ENCODE measurements around the gene MYO3B. TPM values are rescaled to one million over a fixed set of nuclear protein-coding genes. Genes with fewer than 3 reads are reported as not detected.

Gene MYO3B
- total and polyA plus RNA-seq, 12 donors: 0.04 to 0.11 (median 0.06) TPM; not detected in 8

DNA sequence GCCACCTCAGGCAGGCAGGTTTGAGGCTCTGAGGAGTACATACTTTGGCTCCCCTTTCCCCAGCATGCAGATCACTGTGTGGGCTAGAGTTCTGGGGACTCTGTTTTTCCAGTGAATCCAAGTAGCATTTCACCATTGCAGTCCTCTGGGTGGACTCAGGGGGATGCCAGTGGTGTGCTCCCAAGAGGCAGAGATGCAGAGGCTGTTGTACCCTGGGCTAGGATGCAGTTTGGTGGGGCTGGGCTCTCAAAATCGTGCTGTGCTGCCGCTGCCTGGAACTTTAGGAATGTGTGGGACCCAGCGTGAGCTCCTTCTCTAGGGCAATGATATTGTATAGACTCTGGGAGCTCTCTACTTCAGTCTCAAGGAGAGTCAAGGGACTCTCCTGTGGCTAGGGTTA lies 104.9 kb downstream of the MYO3B start:
- H3K27me3 ChIP-seq: no peaks in the 10 kb centered on the region
- intact Hi-C loops (cut with DNase I): no loop called here
- 20 to 53% (median 52%) methylated on average over 2 to 3 of the region's 3 CpGs for WGBS, 4 donors
- H3K27ac ChIP-seq: no peak overlapping the region
- DNase-seq: no peak
- no peaks in the 10 kb centered on the region for H3K36me3 ChIP-seq (replicated peaks in 1 of 2)
- H3K4me3 ChIP-seq: no peak overlapping the region
- no peaks in the 10 kb centered on the region for H3K4me1 ChIP-seq (replicated peaks in 1 of 2)
- peaks cover 0 to 7% (median 0%) of the 10 kb centered on the region in 3 donors for H3K9me3 ChIP-seq (replicated peaks in 1 of 3)
- TF ChIP-seq, protein P1, sequence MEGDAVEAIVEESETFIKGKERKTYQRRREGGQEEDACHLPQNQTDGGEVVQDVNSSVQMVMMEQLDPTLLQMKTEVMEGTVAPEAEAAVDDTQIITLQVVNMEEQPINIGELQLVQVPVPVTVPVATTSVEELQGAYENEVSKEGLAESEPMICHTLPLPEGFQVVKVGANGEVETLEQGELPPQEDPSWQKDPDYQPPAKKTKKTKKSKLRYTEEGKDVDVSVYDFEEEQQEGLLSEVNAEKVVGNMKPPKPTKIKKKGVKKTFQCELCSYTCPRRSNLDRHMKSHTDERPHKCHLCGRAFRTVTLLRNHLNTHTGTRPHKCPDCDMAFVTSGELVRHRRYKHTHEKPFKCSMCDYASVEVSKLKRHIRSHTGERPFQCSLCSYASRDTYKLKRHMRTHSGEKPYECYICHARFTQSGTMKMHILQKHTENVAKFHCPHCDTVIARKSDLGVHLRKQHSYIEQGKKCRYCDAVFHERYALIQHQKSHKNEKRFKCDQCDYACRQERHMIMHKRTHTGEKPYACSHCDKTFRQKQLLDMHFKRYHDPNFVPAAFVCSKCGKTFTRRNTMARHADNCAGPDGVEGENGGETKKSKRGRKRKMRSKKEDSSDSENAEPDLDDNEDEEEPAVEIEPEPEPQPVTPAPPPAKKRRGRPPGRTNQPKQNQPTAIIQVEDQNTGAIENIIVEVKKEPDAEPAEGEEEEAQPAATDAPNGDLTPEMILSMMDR (IDR thresholded peaks at IDR 0.05): no peak
- no peak for TF ChIP-seq POLR2A (IDR thresholded peaks at IDR 0.05)

DNA sequence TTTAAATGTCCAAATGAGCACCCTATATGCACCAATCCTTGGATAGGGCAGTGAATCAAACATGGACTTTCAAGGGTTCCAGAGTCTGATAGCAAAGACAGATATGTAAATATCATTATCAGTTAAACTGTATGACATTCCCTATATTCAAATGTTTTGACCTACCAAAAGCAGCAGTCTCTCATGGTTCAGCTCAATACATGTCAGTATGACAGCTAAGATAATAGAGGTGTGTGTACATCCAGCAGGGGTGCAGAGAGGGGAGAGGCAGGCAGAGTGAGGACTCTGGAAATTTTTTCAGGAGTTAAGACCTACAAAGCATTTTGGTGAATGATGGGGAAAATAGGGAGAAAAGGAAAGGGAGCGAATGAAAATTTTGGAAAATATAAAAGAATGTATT lies 106.3 kb downstream of the MYO3B start:
- Histone ChIP-seq H3K4me1 (replicated peaks in 1 of 2) (no peaks in the 10 kb centered on the region), H3K27me3 (no peaks in the 10 kb centered on the region), H3K27ac (no peak overlapping the region), H3K9me3 (replicated peaks in 1 of 3) (peaks cover 0 to 7% (median 0%) of the 10 kb centered on the region in 3 donors), H3K36me3 (replicated peaks in 1 of 2) (no peaks in the 10 kb centered on the region), H3K4me3 (no peak overlapping the region)
- intact Hi-C loops (cut with DNase I): no loop called here
- TF ChIP-seq, protein P1 (IDR thresholded peaks at IDR 0.05): no peak
- TF ChIP-seq POLR2A (IDR thresholded peaks at IDR 0.05): no peak
- no peak for DNase-seq
- 93 to 97% (median 96%) methylated on average over 1 of the region's 1 CpG for WGBS, 4 donors

DNA sequence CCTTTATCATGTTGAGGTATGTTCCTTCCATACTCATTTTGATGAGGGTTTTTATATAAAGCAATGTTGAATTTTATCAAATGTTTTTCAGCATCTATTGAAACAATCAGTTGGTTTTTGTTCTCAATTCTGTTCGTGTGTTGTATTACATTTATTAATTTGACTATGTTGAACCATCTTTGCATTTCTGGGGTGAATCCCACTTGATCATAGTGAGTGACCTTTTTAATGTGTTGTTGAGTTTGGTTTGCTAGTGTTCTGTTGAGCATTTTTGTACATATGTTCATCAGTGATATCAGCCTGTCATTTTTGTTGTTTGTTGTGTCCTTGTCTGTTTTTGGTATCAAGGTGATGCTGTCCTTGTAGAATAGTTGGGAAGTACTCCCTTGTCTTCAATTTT lies 110.9 kb downstream of the MYO3B start:
- Histone ChIP-seq H3K27ac (no peak overlapping the region), H3K36me3 (replicated peaks in 1 of 2) (no peaks in the 10 kb centered on the region), H3K27me3 (no peaks in the 10 kb centered on the region), H3K9me3 (replicated peaks in 1 of 3) (peaks cover 0 to 20% (median 9%) of the 10 kb centered on the region in 3 donors), H3K4me3 (no peak overlapping the region), H3K4me1 (replicated peaks in 1 of 2) (no peaks in the 10 kb centered on the region)
- DNase-seq: no peak
- WGBS, 4 donors: 59 to 72% (median 65%) methylated on average over 1 of the region's 1 CpG
- intact Hi-C loops (cut with DNase I): no loop called here
- TF ChIP-seq POLR2A (IDR thresholded peaks at IDR 0.05): no peak
- TF ChIP-seq, protein P1 (IDR thresholded peaks at IDR 0.05): no peak

DNA sequence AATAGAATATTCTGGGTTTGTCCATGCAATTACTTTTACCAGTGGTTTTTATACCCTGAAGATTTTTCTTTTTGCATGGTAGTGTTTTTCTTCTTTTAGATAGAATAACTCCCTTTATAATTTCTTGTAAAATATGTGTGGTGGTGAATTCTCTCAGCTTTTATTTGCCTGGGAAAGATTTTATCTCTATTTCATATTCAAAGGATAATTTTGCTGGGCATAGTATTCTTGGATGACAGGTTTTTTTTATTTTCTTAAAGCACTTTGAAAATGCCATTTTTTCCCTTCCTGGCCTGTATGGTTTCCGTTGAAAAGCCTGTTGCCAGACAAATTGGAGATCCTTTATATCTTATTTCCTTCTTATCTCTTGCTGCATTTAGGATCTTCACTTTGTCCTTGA lies 113.5 kb downstream of the MYO3B start:
- H3K4me1 ChIP-seq (replicated peaks in 1 of 2): no peaks in the 10 kb centered on the region
- peaks cover 0 to 19% (median 9%) of the 10 kb centered on the region in 3 donors for H3K9me3 ChIP-seq (replicated peaks in 1 of 3)
- no peaks in the 10 kb centered on the region for H3K27me3 ChIP-seq
- no peak overlapping the region for H3K27ac ChIP-seq
- 71 to 77% (median 75%) methylated on average over 1 of the region's 1 CpG for WGBS, 4 donors
- no peak for DNase-seq
- intact Hi-C loops (cut with DNase I): no loop called here
- no peaks in the 10 kb centered on the region for H3K36me3 ChIP-seq (replicated peaks in 1 of 2)
- TF ChIP-seq, protein P1 (IDR thresholded peaks at IDR 0.05): no peak
- no peak for TF ChIP-seq POLR2A (IDR thresholded peaks at IDR 0.05)
- H3K4me3 ChIP-seq: no peak overlapping the region
